Upper lobe of left lung (tissue), 6 donors: ENCODE data around the gene MAP2K7. TPM values are rescaled to one million over a fixed set of nuclear protein-coding genes. Genes with fewer than 3 reads are reported as not detected.
A peak's percentile ranks its signal among the peaks of the same experiment; 100 is the strongest.

Experiments used
- ATAC-seq, 2 donors: fragments of 200-7000 bp; cut with Tn5 transposase; one replicate each; pipeline ENCODE4 v1.9.1; 2022; ENCODE audit warnings: mild to moderate bottlenecking in 2 of 2, moderate library complexity in 2 of 2; ENCODE audit not compliant: low FRiP score in 2 of 2
- DNase-seq, 2 donors: peaks; one replicate each; pipeline ENCODE4 v3.0.0-alpha.2; 2019 to 2020
- H3K27ac ChIP-seq, 4 donors: fragments of 200-600 bp; sonication (generic); one replicate each; pipeline ENCODE4 v1.5.1; 2016 to 2019
- H3K27me3 ChIP-seq, 4 donors: fragments of 200-600 bp; sonication (generic); one replicate each; pipeline ENCODE4 v1.5.1; 2017 to 2019
- H3K36me3 ChIP-seq, 4 donors: fragments of 200-600 bp; sonication (generic); one replicate each; pipeline ENCODE4 v1.5.1; 2016 to 2019
- H3K4me1 ChIP-seq, 4 donors: fragments of 200-600 bp; sonication (generic); one replicate each; pipeline ENCODE4 v1.5.1; 2018 to 2019
- H3K4me3 ChIP-seq, 4 donors: fragments of 200-600 bp; sonication (generic); one replicate each; pipeline ENCODE4 v1.5.1; 2017 to 2019; ENCODE audit warnings: mild to moderate bottlenecking in 2 of 4, moderate library complexity in 1 of 4
- H3K9me3 ChIP-seq, 4 donors: fragments of 200-600 bp; sonication (generic); one replicate each; pipeline ENCODE4 v1.5.1; 2018 to 2019
- CTCF ChIP-seq, 6 experiments: fragments of 450-650 bp in 4 of 6; fragments of 200-600 bp in 2 of 6; sonication (generic) in 2 of 6; IDR thresholded peaks; one replicate each; pipeline ENCODE4 v1.5.1; 2016 to 2019; ENCODE audit warnings: antibody characterized with exemption in 6 of 6
- EP300 ChIP-seq, 4 donors: sonication (generic); formaldehyde crosslinking; IDR thresholded peaks; one replicate each; pipeline ENCODE4 v1.5.1; 2017; ENCODE audit warnings: antibody characterized with exemption in 4 of 4, control low read depth in 2 of 4
- POLR2A ChIP-seq, 4 donors: fragments of 450-650 bp; IDR thresholded peaks; one replicate each; pipeline ENCODE4 v1.5.1; 2016 to 2017; ENCODE audit warnings: antibody characterized with exemption in 4 of 4, mild to moderate bottlenecking in 2 of 4
- POLR2AphosphoS5 ChIP-seq, 2 donors: sonication (generic); formaldehyde crosslinking; IDR thresholded peaks; one replicate each; pipeline ENCODE4 v1.5.1; 2017; ENCODE audit warnings: antibody characterized with exemption in 2 of 2
- WGBS, 2 donors: methylation state at CpG; one replicate each; pipeline ENCODE4 v1.1.5; 2017 to 2018; 5-methylcytosine and 5-hydroxymethylcytosine counted together
- total RNA-seq, 6 donors: library from RNA; depleted of rRNA in 4 of 6; stranded (reverse); fragments of >200 nt in 4 of 6; gene quantifications; one replicate each; pipeline versions ENCODE4 v1.1.0 to v1.2.1, GENCODE V29; 2016 to 2021
- donor health status: DM: no; HTN: no; CAD: no; lungs with moderate emphysema.
- donor health status: DM: no; HTN: yes; CAD: no; lungs with severe emphysema.

MAP2K7 gene
- total RNA-seq, 6 donors from 2014 or later, result 21.1 to 61.8 (median 33.0) TPM

- Histone ChIP-seq H3K9me3 (no peaks in the 10 kb centered on the region), H3K27me3 (peaks cover 0 to 19% (median 3%) of the 10 kb centered on the region in 4 donors), H3K27ac (no peak overlapping the region), H3K4me1 (peaks cover 17 to 45% (median 23%) of the 10 kb centered on the region in 4 donors), H3K4me3 (no peak overlapping the region), H3K36me3 (peaks cover 0 to 4% (median 0%) of the 10 kb centered on the region in 4 donors)
- no peak for TF ChIP-seq EP300 (IDR thresholded peaks at IDR 0.05)
- TF ChIP-seq CTCF (IDR thresholded peaks at IDR 0.05), result no peak
- TF ChIP-seq POLR2A (IDR thresholded peaks at IDR 0.05), result no peak
- no peak for TF ChIP-seq POLR2AphosphoS5 (IDR thresholded peaks at IDR 0.05)
- ATAC-seq (no peak), DNase-seq (peak in 1 of 2 donors; percentile 61)
- 74 to 81% methylated on average over 8 to 18 of the region's 21 CpGs for WGBS, 2 donors
These were observed 39.5 kb upstream of the MAP2K7 start for GRCh38 chr19:7863971-7864689.

GRCh38 chr19:7864690-7865074, 39.0 kb upstream of the MAP2K7 start:
- H3K27me3 ChIP-seq, result peaks cover 0 to 19% (median 3%) of the 10 kb centered on the region in 4 donors
- DNase-seq, result peak in 1 of 2 donors; percentile 30
- H3K9me3 ChIP-seq, result no peaks in the 10 kb centered on the region

GRCh38 chr19:7865262-7865911, 38.3 kb upstream of the MAP2K7 start:
- no peaks in the 10 kb centered on the region for H3K36me3 ChIP-seq
- H3K27ac ChIP-seq, result no peak overlapping the region
- ATAC-seq (no peak), DNase-seq (peak in 1 of 2 donors; percentile 34)
- no peaks in the 10 kb centered on the region for H3K9me3 ChIP-seq
- peaks cover 24 to 57% (median 32%) of the 10 kb centered on the region in 4 donors for H3K4me1 ChIP-seq
- no peak for TF ChIP-seq EP300 (IDR thresholded peaks at IDR 0.05)
- no peak for TF ChIP-seq POLR2A (IDR thresholded peaks at IDR 0.05)
- TF ChIP-seq CTCF (IDR thresholded peaks at IDR 0.05), result no peak
- no peak for TF ChIP-seq POLR2AphosphoS5 (IDR thresholded peaks at IDR 0.05)
- WGBS, 2 donors, result 41 to 43% methylated on average over 10 of the region's 10 CpGs
- no peak overlapping the region for H3K4me3 ChIP-seq
- H3K27me3 ChIP-seq, result peaks cover 0 to 19% (median 3%) of the 10 kb centered on the region in 4 donors

More at GRCh38 chr19:7864690-7865074, 39.0 kb upstream of the MAP2K7 start:
- ATAC-seq, result no peak
- Histone ChIP-seq H3K4me1 (peaks cover 21 to 51% (median 28%) of the 10 kb centered on the region in 4 donors), H3K4me3 (no peak overlapping the region), H3K27ac (no peak overlapping the region), H3K36me3 (no peaks in the 10 kb centered on the region)
- WGBS, 2 donors, result 57 to 70% methylated on average over 13 to 17 of the region's 18 CpGs
- no peak for TF ChIP-seq POLR2A (IDR thresholded peaks at IDR 0.05)
- TF ChIP-seq CTCF (IDR thresholded peaks at IDR 0.05), result no peak
- TF ChIP-seq POLR2AphosphoS5 (IDR thresholded peaks at IDR 0.05), result no peak
- TF ChIP-seq EP300 (IDR thresholded peaks at IDR 0.05), result no peak

DNA sequence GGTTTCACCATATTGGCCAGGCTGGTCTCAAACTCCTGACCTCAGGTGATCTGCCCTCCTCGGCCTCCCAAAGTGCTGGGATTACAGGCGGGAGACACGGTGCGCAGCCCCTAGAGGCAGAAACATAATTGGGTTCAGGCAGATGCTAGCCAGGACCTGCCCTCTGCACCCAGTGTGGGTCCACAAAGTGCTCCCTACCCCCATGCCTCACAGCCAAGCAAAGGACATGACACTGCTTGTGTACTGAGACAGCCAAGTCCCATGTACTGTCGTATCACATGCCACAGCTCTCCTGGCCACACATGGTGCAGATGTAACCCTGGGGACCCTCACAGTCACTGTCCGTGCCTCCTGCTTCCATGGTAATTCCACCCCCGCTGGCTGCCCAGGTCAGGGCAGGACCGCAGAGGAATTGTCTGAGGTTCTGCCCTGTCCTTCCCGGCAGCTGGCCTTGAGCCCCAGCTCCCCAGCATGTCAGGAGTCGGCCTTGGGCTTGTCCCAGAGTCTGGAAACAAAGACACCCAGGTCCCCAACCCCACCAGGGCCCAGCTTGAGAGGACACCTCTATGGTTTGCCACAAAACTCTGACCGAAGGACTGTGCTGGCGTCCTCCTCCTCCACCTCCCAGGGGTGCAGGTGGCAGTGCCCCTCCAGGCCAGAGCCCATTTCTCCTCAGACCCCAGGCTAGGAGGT, 37.1 kb upstream of the MAP2K7 start:
- Histone ChIP-seq H3K4me3 (no peak overlapping the region), H3K27ac (no peak overlapping the region), H3K9me3 (no peaks in the 10 kb centered on the region), H3K4me1 (peaks cover 34 to 64% (median 38%) of the 10 kb centered on the region in 4 donors), H3K36me3 (no peaks in the 10 kb centered on the region), H3K27me3 (peaks cover 0 to 19% (median 3%) of the 10 kb centered on the region in 4 donors)
- 79 to 85% methylated on average over 7 to 11 of the region's 12 CpGs for WGBS, 2 donors
- ATAC-seq (no peak), DNase-seq (no peak)
- TF ChIP-seq EP300 (IDR thresholded peaks at IDR 0.05), result no peak
- no peak for TF ChIP-seq CTCF (IDR thresholded peaks at IDR 0.05)
- TF ChIP-seq POLR2A (IDR thresholded peaks at IDR 0.05), result no peak
- no peak for TF ChIP-seq POLR2AphosphoS5 (IDR thresholded peaks at IDR 0.05)
